ENCODE data around the gene FMN1. TPM values are rescaled to one million over a fixed set of nuclear protein-coding genes. Genes with fewer than 3 reads are reported as not detected.

FMN1 gene
- total and polyA plus RNA-seq, 2 of the 13 experiments (the other 11 are each of a cell fraction or from before 2014, with no cell fraction given): 0.20 to 0.60 TPM

- TF ChIP-seq ZNF280B (CRISPR knock-in tag; IDR thresholded peaks at IDR 0.05; ENCODE audit: borderline replicate concordance) (no peak), ZNF563 (CRISPR knock-in tag; IDR thresholded peaks at IDR 0.05) (no peak), ZSCAN5A (CRISPR knock-in tag; IDR thresholded peaks at IDR 0.05; ENCODE audit: borderline replicate concordance) (no peak), XBP1 (CRISPR knock-in tag; IDR thresholded peaks at IDR 0.05) (no peak)
Observed at GRCh38 chr15:32864051-32864450, 330.5 kb downstream of the FMN1 start (continued).

GRCh38 chr15:32861761-32862160 lies 332.8 kb downstream of the FMN1 start:
- H3K9ac ChIP-seq (ENCODE audit: insufficient read depth, low read depth, low read length): no peak overlapping the region
- BruUV-seq (replicated peaks): no TSS peak

More at GRCh38 chr15:32861761-32862160, 332.8 kb downstream of the FMN1 start:
- Histone ChIP-seq H3K79me2 (ENCODE audit: insufficient read depth, low read length) (no peaks in the 10 kb centered on the region), H4K20me1 (ENCODE audit: insufficient read depth, low read length) (no peaks in the 10 kb centered on the region), H2AFZ (ENCODE audit: low read length) (no peak overlapping the region), H3K4me1 (ENCODE audit: insufficient read depth, low read length) (peaks cover 9% of the 10 kb centered on the region), H3K27me3 (ENCODE audit: control insufficient read depth in 1 of 2, insufficient read depth in 2 of 2, low read length in 2 of 2) (peaks cover 0 to 2% of the 10 kb centered on the region in 2 experiments; a peak in 1 of 5 replicates), H3K36me3 (replicated peaks in 1 of 2; ENCODE audit: control insufficient read depth in 1 of 2, insufficient read depth in 2 of 2, low read length in 2 of 2) (no peaks in the 10 kb centered on the region), H3K4me3 (replicated peaks in 1 of 3; ENCODE audit: insufficient read depth in 1 of 3, low read depth in 2 of 3, low read length in 3 of 3) (no peak overlapping the region), H3K4me2 (ENCODE audit: low read depth, low read length) (no peak overlapping the region), H3K27ac (ENCODE audit: extremely low read length, insufficient read depth, low read length) (no peak overlapping the region), H3K9me3 (ENCODE audit: low read length) (no peaks in the 10 kb centered on the region)
- intact Hi-C loops (cut with micrococcal nuclease; ENCODE audit: unreplicated experiment): no loop called here
- ChIA-PET CTCF (ENCODE audit: low intra/inter-chr PET ratio, low total read pairs) (no interaction called here), POLR2A (no interaction called here)
- TF ChIP-seq ZNF451 (CRISPR knock-in tag; IDR thresholded peaks at IDR 0.05): no peak
- TF ChIP-seq CTCF (CRISPR knock-in tag; IDR thresholded peaks at IDR 0.05): 0 out of 2 replicates have a peak, but pooled peaks have one; percentile 12
- no peak for TF ChIP-seq NONO (IDR thresholded peaks at IDR 0.05)
- no peak for TF ChIP-seq NONO (CRISPR knock-in tag; conservative IDR thresholded peaks at IDR 0.05)
- TF ChIP-seq ZSCAN5A (CRISPR knock-in tag; IDR thresholded peaks at IDR 0.05; ENCODE audit: borderline replicate concordance): no peak
- no peak for TF ChIP-seq ZNF512B (CRISPR knock-in tag; IDR thresholded peaks at IDR 0.05; ENCODE audit: borderline replicate concordance)
- FAIRE-seq (no peak), ATAC-seq (no peak), DNase-seq (ENCODE audit: low spot score) (no peak)
- in situ Hi-C loops (cut with HindIII; ENCODE audit: extremely low pct_ligation_motif_present, low pct_unique_long_range_greater_than_20kb): no loop called here
- 75% methylated on average over 14 of the region's 14 CpGs for WGBS (ENCODE audit: low lambda C conversion rate)

Measured in HepG2 (cell line).